Ovary (tissue), 3 donors: ENCODE data around the gene PRR16.

Experiments used
- EP300 ChIP-seq: sonication (generic); formaldehyde crosslinking; IDR thresholded peaks from one replicate; pipeline ENCODE4 v1.6.1; 2017; ENCODE audit warnings: antibody characterized with exemption
- TF ChIP-seq, protein P1 (sequence below), 3 donors: fragments of 450-650 bp in 2 of 3; fragments of 200-600 bp in 1 of 3; IDR thresholded peaks; one replicate each; pipeline versions ENCODE4 v1.5.1 to v1.8.0; 2016 to 2022; ENCODE audit warnings: antibody characterized with exemption in 3 of 3, mild to moderate bottlenecking in 1 of 3
- donor health status: DM: no; HTN: no; CAD: no.

- TF ChIP-seq, protein P1, sequence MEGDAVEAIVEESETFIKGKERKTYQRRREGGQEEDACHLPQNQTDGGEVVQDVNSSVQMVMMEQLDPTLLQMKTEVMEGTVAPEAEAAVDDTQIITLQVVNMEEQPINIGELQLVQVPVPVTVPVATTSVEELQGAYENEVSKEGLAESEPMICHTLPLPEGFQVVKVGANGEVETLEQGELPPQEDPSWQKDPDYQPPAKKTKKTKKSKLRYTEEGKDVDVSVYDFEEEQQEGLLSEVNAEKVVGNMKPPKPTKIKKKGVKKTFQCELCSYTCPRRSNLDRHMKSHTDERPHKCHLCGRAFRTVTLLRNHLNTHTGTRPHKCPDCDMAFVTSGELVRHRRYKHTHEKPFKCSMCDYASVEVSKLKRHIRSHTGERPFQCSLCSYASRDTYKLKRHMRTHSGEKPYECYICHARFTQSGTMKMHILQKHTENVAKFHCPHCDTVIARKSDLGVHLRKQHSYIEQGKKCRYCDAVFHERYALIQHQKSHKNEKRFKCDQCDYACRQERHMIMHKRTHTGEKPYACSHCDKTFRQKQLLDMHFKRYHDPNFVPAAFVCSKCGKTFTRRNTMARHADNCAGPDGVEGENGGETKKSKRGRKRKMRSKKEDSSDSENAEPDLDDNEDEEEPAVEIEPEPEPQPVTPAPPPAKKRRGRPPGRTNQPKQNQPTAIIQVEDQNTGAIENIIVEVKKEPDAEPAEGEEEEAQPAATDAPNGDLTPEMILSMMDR (IDR thresholded peaks at IDR 0.05), result no peak
- no peak for TF ChIP-seq EP300
These were observed 145.5 kb downstream of the PRR16 start for GRCh38 chr5:120609570-120609969.
